ENCODE results near the gene SLC26A9.
"Not testable (repeated sequence)": the region's sequence is repeated elsewhere in the genome, so short reads cannot be mapped to it uniquely, and the experiment has no call there.

Gene SLC26A9

DNA sequence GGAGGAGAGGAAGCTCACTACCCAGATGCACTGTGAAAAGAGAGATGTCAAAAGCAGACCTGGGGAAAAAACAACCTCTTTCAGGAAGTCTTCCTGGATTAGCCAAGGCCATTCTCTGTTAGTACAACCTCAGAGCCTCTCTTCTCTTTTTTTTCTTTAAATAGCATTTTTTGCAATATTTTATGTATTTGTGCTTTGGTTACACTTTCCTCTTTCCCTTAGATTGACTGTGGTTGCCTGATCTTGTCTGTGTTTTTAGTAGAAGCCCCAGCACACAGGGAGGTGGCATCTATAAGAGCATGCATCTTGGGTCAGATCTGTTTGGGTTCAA is 18.8 kb downstream of the SLC26A9 start:
- no peak for DNase-seq

DNA sequence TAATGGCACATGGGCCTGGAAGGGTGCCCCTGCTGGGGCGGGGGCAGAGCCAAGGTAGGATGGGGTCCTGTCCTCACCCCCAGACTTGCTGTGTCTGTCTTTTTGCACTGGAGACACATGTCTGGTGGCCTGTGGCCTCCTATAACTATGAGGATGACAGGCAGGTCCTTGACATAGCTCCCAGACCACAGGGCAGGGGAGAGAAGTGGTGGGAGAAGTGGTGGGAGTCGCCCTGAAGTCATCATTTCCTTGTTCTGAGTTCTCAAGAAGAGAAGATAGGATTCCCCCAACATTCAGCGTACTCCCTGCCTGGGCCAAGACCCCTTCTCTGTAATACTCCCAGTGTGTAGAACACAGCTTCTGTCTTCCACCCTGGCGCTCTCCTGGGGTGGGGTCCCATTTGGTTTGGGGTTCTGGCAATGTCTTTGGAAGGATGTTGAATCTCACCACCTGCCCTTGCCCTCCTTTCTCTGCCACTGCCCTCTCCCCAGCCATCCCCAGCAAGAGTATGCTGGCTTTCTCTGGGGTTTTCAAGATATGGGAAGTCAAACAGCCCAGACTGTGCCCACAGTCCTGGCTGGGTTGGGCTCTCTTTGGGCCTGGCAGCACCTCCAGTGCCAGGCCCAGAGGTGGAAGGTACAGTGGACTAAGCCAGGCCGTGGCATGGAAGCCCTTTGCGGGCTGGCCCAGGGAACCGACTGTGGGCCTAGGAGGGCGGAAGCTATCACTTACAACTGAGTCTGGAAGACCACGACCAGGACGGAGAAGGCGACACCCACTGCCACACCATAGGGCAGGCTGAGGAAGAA is 19.4 kb downstream of the SLC26A9 start:
- DNase-seq, result no peak

DNA sequence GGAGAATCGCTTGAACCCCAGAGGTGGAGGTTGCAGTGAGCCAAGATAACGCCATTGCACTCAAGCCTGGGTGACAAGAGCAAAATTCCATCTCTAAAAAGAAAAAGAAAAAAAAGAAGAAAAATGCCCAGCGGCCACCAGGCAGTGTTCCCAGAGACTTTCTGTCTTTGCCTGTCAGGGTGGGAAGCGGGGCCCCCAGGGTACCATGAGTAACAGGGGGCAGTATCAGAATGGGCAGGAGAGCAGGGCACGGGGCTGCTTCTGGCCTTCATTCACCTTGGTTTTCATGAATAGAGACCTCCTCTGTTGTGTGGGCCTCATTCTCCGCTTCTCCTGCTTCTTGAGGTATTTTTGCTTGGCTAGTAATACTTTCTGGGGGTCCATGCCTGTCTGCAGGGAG is 20.4 kb downstream of the SLC26A9 start:
- no peak for DNase-seq

DNA sequence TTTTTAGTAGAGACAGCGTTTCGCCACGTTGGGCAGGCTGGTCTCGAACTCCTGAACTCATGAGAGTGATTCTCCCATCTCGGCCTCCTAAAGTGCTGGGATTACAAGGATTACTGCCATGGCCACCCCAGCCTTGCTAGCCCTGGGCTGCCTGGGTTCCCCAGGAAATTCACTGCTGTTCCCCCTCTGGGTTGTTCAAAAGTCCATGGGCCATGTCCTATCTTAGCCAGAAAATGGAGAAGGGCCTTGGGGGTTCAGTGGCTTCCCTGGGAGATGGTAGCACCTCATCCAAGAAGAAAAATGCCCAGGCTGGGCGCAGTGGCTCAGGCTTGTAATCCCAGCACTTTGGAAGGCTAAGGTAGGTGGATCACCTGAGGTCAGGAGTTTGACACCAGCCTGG is 20.9 kb downstream of the SLC26A9 start:
- no peak for DNase-seq

DNA sequence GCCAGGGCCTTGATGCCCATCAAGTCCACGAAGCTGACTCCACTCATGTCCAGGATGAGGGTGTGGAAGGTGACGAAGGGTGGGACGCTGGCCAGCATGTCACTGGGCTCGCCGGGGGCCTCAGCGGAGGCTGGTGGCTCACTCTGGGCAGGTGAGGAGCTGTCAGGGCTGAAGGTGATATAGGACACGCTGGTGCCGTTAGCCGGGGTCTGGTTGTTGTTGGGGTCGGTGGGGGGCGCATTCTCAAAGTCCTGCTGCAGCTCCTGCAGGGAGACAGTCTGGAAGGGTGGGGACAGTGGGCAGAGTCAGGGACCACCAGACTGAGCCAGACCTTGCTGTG is 21.7 kb downstream of the SLC26A9 start:
- DNase-seq, result no peak

DNA sequence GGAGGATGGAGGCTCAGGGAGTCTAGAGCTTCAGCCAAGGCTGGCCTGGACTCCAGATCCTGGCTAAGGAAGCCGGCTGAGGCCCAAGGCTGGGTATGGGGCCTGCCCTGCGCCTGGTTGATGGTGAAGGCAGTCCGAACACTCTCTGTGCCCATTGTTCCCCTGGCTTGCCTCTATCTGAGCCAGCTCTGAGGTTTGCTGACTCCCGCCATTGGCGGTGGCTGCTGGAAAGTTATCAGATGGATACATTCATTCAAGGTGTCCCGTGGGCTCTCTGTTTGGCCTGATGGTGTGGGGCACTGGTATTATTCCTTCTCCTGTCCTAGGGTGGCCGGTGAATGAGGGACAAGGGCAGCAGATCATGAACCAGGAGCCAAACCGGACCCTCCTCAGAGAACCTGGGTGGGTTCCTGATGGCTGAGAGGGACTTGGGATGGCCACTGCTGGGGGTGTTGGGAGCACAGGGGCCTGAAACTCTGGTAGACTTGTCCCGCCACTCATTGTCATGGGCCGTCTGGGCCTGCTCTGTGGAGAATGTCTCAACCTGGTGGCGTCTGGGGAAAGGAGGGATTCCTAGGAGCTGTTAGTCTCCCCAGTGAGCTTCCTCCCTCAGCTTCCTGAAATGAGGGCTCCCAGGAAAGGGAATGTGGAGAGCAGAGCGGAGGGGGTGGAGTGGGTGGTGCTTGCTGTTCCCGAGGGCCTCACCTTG is 22.2 kb downstream of the SLC26A9 start:
- DNase-seq, result no peak

DNA sequence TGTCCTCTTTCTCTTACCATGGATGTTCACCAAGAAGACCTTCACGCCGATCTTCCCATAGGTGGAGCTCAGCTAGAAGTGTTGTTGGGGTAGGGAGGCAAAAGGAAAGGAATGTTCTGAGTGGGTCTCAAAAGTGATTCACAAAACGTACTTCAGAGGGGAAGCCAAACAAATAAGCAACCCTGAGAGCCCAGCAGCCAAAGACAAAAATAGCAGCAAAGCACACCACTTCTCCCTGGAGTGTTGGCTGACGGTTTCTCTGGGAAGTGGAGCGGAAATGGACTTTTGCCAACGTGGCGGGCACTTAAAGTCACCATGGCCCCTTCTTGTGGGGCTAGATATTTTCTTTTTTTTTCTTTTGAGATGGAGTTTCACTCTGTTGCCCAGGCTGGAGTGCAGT is 23.1 kb downstream of the SLC26A9 start:
- no peak for DNase-seq

DNA sequence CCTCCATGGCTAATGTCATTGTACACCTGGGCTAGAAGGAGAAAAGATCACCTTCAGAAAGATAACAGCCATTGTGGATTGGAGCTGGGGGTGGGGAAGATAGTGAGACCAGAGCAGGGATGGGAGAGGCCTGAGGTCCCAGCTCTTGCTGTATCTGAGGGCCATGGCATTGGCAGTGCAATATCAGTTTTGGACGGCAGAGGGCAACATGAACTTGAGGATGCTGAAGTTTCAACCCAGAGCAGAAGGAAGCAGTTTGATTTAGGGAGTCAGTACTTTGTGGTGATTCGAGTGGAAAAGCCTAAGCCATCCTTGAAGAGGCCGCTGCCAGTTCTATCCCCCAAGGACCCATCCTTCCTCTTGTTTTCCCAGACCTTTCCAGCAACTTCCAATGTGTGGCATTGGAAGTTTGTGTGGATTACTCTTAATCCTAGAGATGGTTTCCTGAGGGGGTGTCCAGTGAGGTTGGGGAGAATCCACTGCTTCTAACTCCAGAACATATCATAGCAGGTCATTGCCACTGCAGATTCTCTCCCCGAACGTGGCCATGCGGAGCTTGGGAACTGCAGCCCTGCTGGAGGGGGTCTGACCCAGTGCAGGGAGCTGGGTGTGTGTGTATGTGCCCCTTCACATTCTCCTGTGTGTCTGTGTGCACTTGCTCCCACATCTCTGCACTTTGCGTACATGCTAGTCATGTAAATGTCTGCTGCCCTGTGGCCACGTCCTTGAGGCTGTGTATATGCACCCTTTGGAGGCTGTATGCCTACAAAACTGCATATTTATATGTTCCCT is 24.1 kb downstream of the SLC26A9 start:
- DNase-seq, result peak; percentile 76

DNA sequence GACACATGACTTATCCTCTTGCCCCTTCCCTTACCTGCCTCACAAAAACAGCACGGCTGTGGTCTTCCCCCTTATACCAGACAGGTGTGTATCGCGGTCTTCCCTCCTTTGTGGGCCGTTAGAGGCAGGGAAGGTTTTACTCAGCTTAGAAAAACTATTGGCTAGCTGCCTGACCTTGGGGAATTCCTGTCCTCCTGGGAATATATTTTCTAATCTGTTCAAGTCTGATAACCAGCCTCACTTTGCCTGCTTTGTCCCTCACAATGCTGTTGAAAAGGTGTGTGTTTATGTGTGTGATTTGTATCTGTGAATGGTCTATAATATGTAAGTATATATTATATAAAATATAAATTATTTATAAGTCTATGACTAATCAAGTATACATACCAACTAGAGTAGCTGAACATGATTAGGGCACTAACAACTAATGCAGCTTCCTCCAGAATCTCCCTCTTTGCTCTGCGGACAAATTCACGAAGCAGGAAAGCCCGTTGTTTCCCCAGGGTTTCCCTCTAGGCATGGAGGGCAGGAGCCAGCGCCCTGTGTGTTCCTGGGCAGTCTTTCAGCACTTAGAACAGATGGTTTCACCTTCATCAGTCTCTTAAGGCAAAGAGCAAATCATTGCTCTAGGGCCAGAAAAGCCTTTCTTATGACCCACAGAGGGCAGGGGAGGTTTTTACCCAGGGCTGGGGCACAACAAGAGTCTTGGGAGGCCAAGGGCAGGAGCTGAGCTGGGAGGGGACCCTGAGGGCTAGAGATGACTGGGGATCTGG is 25.6 kb downstream of the SLC26A9 start:
- no peak for DNase-seq

DNA sequence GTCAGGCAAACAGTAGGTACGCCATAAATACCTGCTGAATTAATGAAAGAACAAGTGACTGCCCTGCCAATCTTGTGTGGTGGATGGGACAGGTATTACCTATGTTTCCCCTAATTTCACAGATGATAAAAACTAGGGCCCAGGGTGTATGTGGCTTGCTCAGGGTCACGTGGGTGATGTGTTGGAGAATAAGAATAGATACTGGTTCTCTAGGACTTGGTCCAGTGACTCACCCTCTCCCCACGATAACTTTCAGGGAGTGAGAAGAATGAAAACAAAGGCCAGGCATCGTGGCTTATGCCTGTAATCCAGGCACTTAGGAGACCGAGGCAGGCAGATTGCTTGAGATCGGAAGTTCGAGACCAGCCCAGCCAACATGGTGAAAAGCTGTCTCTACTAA is 26.7 kb downstream of the SLC26A9 start:
- DNase-seq, result no peak

DNA sequence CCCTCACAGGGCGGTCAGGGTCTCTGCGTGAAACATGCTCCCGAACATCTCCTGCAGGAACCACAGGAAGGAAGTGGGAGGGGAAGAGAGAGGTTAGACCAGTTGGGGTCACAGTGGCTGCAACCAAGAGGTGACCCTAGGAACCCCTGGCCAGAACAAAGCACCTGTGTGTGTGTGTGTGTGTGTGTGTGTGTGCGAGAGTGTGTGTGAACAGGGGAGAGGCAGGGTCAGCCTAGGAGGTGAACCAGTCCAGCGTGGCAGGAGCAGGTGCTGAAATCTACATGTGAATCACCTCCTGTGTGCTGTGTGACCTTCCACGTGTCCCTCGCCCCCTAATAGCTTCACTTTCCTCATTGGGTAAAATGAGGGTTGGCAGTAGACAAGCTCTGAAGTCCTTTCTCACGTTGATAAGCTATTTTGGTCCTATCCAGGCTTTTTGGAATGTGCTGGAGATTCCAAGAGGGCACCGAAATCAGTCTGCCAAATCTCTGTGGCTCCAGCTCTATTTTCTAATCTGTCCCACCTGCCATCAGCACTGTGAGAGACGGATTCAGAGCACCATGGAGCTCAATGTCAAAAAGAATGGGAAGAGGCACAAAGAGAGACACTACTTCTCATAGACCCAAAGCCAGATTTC is 27.8 kb downstream of the SLC26A9 start:
- no peak for DNase-seq

DNA sequence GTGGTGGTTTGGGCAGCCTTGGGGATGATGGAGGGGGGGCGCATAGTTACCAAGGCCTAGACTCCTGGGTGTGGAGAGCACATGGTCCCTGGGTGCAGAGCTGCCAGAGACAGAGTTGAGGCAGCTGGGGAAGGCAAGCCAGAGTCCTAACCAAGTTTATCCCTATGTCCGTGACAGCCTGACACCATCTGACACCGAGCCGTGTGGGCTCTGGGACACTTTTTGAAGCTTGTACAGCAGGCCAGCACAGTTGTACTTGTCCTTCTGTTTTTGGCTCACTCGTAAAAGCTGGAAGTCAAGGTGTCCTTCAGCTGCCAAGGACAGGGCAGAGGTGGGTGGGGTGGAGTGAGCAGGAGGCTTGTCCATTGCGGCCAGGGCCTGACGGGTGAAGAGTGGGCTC is 28.5 kb downstream of the SLC26A9 start:
- DNase-seq, result no peak

DNA sequence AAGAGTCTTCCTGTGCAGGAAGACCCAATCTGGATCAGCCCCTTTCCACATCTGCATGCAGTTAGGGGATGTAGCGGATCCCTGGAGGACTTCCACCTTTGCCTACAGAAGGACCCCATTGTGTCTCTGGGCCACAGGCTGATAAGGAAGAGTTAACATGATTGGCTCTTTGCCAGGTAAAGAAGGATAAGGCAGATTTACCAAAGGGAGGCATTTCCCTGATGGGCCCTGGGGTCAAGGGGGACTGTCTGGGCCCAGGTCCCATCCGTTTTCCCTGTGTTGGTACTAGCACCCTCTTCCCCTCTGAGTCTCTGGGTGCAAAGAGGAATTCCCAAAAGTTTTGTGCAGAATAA is 29.1 kb downstream of the SLC26A9 start:
- no peak for DNase-seq

DNA sequence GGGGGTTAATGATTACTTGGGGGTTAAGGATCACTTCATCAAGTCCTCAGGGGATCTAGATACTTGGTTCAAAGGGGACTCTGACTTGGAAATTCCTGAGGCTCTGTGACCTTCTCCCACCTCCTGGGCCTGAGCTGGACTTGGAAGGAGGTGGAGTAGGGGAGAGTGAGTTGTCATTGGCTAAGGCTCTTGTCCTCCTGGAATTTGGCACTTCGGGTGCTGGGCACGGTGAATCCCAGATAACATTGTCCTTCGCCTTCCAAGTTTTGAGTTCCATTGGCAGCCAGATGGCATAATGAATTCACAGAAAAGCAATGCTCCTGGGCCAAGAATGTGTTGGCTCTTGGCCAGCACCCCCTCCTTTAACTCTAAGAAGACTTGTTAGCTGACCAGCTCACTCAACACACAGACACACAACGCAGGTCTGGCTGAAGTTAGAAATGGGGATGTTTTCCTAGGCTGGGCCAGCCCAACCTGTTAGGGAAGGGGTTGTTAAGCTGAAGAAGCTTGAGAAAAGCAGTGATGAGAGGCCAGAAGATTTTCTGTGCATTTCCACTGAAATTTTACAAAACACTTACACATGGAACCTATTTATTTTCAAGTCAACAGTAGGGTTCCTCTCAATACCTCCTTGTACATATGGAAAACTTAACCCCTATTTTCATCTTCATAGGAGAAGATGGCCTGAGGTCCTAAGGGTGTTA is 29.7 kb downstream of the SLC26A9 start:
- DNase-seq, result no peak

DNA sequence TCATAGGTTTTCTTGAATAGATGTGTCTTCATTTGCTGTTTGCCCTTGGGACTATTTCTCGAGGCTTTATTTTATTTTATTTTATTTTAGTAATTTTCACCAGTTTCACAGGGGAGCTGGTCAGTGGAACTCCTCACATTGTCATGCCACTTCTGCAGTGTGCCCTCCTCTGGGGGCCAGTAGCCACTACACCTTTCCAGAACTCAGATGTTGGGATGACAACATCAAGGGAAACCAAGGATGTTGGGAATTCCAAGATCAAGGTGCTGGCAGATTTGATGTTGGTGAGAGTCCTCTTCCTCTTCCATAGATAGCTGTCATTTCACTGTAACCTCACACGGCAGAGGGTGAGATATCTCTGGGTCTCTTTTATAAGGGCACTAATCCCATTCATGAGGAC is 35.5 kb downstream of the SLC26A9 start:
- DNase-seq, result peak; percentile 4

DNA sequence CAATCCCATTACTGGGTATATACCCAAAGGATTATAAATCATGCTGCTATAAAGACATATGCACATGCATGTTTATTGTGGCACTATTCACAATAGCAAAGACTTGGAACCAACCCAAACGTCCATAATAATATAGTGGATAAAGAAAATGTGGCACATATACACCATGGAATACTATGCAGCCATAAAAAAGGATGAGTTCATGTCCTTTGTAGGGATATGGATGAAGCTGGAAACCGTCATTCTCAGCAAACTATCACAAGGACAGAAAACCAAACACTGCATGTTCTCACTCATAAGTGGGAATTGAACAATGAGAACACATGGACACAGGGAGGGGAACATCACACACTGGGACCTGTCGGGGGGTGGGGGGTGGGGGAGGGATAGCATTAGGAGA is 38.2 kb downstream of the SLC26A9 start:
- not testable (repeated sequence) for DNase-seq

DNA sequence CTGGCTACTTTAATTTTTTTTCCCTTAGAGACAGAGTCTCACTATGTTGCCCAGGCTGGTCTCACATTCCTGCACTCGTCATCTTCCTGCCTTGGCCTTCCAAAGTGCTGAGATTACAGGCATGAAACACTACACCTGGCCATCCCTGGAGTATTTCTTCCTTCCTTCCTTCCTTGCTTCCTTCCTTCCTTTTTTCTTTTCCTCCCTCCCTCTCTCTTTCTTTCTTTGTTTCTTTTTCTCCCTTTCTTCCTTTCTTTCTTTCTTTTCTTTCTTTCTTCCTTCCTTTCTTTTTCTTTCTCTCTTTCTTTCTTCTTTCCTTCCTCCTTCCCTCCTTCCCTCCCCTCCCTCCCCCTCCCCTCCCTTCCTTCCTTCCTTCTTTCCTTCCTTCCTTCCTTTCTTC is 46.9 kb downstream of the SLC26A9 start:
- DNase-seq, result no peak

DNA sequence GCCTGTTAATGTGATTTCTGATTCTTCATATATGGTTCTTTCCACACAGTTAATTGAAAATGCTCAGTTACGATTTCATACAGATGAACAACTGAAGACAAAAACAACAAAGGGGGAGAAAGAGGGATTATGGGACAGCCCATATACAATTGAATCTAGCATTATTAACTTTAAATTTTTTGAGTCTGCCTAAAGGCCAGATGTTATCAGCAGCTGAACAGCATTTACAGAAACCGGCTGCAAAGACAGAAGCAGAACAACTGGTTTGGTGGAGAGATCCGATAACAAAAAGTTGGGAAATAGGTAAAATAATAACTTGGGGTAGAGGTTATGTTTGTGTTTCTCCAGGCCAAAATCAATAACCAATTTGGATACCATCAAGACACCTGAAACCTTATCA is 49.1 kb downstream of the SLC26A9 start:
- not testable (repeated sequence) for DNase-seq

DNA sequence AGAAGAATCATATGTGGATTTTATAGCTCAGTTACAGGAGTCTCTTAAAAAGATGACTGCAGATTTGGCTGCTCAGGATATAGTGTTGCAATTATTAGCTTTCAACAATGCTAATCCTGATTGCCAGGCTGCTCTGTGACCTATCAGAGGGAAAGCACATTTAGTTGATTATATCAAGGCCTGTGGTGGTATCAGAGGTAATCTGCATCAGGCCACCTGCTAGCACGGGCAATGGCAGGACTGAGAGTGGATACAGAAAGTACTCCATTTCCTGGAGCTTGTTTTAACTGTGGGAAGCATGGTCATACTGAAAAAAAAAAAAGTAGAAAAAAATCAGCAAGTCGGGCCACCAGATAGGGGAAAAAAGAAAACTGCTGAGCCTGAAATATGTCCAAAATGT is 51.1 kb downstream of the SLC26A9 start:
- not testable (repeated sequence) for DNase-seq

DNA sequence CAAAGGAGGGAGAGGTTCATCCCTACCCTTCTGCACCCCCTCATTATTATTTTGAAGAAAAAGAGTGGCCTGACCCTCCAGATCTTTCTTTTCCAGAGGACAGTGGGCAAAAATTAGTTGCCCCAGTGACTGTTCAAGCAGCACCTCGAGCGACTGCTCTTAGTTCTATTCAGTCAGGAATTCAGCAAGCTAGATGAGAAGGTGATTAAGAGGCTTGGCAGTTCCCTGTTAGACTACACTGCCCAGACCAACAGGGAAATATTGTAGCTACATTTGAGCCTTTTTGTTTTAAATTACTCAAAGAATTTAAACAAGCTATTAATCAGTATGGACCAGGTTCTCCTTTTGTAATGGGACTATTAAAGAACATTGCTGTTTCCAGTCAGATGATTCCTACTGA is 51.8 kb downstream of the SLC26A9 start:
- not testable (repeated sequence) for DNase-seq

DNA sequence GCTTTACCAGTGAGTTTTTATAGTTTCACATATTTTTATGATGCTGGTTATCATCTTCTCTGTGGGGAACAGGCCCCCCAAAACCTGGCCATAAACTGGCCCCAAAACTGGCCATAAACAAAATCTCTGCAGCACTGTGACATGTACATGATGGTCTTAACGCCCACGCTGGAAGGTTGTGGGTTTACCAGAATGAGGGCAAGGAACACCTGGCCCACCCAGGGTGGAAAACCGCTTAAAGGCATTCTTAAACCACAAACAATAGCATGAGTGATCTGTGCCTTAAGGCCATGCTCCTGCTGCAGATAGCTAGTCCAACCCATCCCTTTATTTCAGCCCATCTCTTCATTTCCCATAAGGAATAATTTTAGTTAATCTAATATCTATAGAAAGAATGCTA is 52.6 kb downstream of the SLC26A9 start:
- not testable (repeated sequence) for DNase-seq

DNA sequence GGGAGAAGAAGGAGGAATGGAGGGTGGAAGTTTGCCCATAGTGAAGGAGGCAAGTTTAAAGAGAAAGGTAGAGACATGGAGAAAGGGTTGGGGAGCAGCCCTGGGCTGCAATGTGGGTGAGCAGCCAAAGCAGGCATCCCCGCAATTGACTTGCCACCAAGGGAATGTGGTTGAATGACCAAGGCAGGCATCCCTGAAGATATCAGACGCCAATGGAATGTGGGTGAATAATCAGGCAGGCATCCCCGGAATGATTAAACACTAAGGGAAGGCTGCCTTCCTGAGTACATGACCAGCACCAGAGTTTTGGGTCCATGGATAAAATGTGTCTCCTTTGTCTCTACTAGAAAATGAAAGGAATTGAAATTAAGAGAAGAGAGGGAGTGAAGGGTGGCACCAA is 53.5 kb downstream of the SLC26A9 start:
- DNase-seq, result not testable (repeated sequence)
